GM23338 (cell line): ENCODE data around the gene LOC101059915.
"Not testable (repeated sequence)": the region's sequence is repeated elsewhere in the genome, so short reads cannot be mapped to it uniquely, and the experiment has no call there.

Source experiments
- ATAC-seq: fragments of 200-7000 bp; cut with Tn5 transposase; 3 replicates; pipeline ENCODE4 v1.9.1; 2020
- DNase-seq: peaks from one replicate; pipeline ENCODE4 v3.0.0-alpha.2; 2015; ENCODE audit warnings: low spot score
- H2AFZ ChIP-seq: fragments of 200-600 bp; sonication (generic); 2 replicates; pipeline ENCODE4 v1.8.0; 2016; ENCODE audit warnings: antibody characterized with exemption, mild to moderate bottlenecking, moderate library complexity
- H3F3A ChIP-seq: fragments of 200-600 bp; sonication (generic); replicated peaks from 2 replicates; pipeline ENCODE4 v1.8.0; 2017; ENCODE audit warnings: antibody characterized with exemption, mixed run types, low read depth
- H3K27ac ChIP-seq: fragments of 200-600 bp; sonication (generic); 2 replicates; pipeline ENCODE4 v1.6.1; 2016; ENCODE audit warnings: low read depth
- H3K27me3 ChIP-seq: fragments of 200-600 bp; sonication (generic); 2 replicates; pipeline ENCODE4 v1.8.0; 2016; ENCODE audit warnings: mild to moderate bottlenecking, mixed run types, moderate library complexity; ENCODE audit not compliant: insufficient read depth
- H3K36me3 ChIP-seq: fragments of 200-600 bp; sonication (generic); 2 replicates; pipeline ENCODE4 v1.8.0; 2016; ENCODE audit warnings: mild to moderate bottlenecking; ENCODE audit not compliant: insufficient read depth
- H3K4me1 ChIP-seq: fragments of 200-600 bp; sonication (generic); 2 replicates; pipeline ENCODE4 v1.8.0; 2016; ENCODE audit warnings: mild to moderate bottlenecking, moderate library complexity; ENCODE audit not compliant: insufficient read depth
- H3K4me2 ChIP-seq: fragments of 200-600 bp; sonication (generic); 2 replicates; pipeline ENCODE4 v1.7.1; 2017; ENCODE audit warnings: mixed run types
- H3K4me3 ChIP-seq: fragments of 200-600 bp; sonication (generic); 2 replicates; pipeline ENCODE4 v1.6.1; 2016; ENCODE audit warnings: mixed run types
- H3K79me2 ChIP-seq: fragments of 200-600 bp; sonication (generic); replicated peaks from 2 replicates; pipeline ENCODE4 v1.8.0; 2017; ENCODE audit warnings: mild to moderate bottlenecking; ENCODE audit not compliant: insufficient read depth
- H3K9me2 ChIP-seq: fragments of 200-600 bp; sonication (generic); 2 replicates; pipeline ENCODE4 v1.8.0; 2017; ENCODE audit not compliant: insufficient read depth
- H4K20me1 ChIP-seq: fragments of 200-600 bp; sonication (generic); replicated peaks from 2 replicates; pipeline ENCODE4 v1.8.0; 2017; ENCODE audit warnings: mild to moderate bottlenecking; ENCODE audit not compliant: insufficient read depth
- H3K27ac Mint-ChIP-seq: 2 replicates; pipeline ENCODE4 v1.8.0; 2020; ENCODE audit warnings: inconsistent platforms, mild to moderate bottlenecking, moderate library complexity, mixed read lengths
- H3K27me3 Mint-ChIP-seq: 3 replicates; pipeline ENCODE4 v1.8.0; 2022; ENCODE audit warnings: low read depth, mild to moderate bottlenecking, moderate library complexity, mixed read lengths, inconsistent platforms; ENCODE audit not compliant: insufficient read depth, poor library complexity
- H3K36me3 Mint-ChIP-seq: 3 replicates; pipeline ENCODE4 v1.8.0; 2021; ENCODE audit warnings: low read depth, mild to moderate bottlenecking, inconsistent platforms, moderate library complexity, mixed read lengths
- H3K4me1 Mint-ChIP-seq: 3 replicates; pipeline ENCODE4 v1.8.0; 2020; ENCODE audit warnings: mild to moderate bottlenecking, inconsistent platforms, mixed read lengths
- H3K4me3 Mint-ChIP-seq: 3 replicates; pipeline ENCODE4 v1.8.0; 2021; ENCODE audit warnings: moderate library complexity, mild to moderate bottlenecking, inconsistent platforms, mixed read lengths
- H3K9me3 Mint-ChIP-seq: 3 replicates; pipeline ENCODE4 v1.8.0; 2020; ENCODE audit warnings: moderate library complexity, mild to moderate bottlenecking, inconsistent platforms, mixed read lengths

LOC101059915 gene

GRCh38 chrX:71702853-71703252 is 35.5 kb downstream of the LOC101059915 start:
- not testable (repeated sequence) for H3K27ac ChIP-seq, H3K27me3 ChIP-seq, DNase-seq, H3K27ac Mint-ChIP-seq, H3K9me2 ChIP-seq, H3K79me2 ChIP-seq, H3K9me3 Mint-ChIP-seq, H4K20me1 ChIP-seq, H3F3A ChIP-seq, H3K27me3 Mint-ChIP-seq, H3K4me3 Mint-ChIP-seq, H3K4me1 Mint-ChIP-seq, H3K36me3 Mint-ChIP-seq, H3K4me3 ChIP-seq, H2AFZ ChIP-seq, H3K4me2 ChIP-seq, H3K4me1 ChIP-seq, H3K36me3 ChIP-seq
- peak; percentile 55; the same call in 2 of the 3 replicates for ATAC-seq

GRCh38 chrX:71714064-71714463 is 46.7 kb downstream of the LOC101059915 start:
- H3F3A ChIP-seq, H3K27me3 Mint-ChIP-seq, ATAC-seq, H3K9me2 ChIP-seq, H3K4me3 ChIP-seq, H3K27me3 ChIP-seq, H3K79me2 ChIP-seq, H3K36me3 Mint-ChIP-seq, H3K4me3 Mint-ChIP-seq, H3K27ac Mint-ChIP-seq, H3K9me3 Mint-ChIP-seq, H3K4me1 Mint-ChIP-seq, H2AFZ ChIP-seq, H3K4me1 ChIP-seq, H4K20me1 ChIP-seq, H3K4me2 ChIP-seq, H3K36me3 ChIP-seq, H3K27ac ChIP-seq, DNase-seq: not testable (repeated sequence)

- not testable (repeated sequence) for H3K4me1 Mint-ChIP-seq, H3K27ac ChIP-seq, H3K4me1 ChIP-seq, H3K4me2 ChIP-seq, H3K27me3 ChIP-seq, H3K4me3 ChIP-seq, H3K79me2 ChIP-seq, H3K36me3 ChIP-seq, H3K36me3 Mint-ChIP-seq, H3K27me3 Mint-ChIP-seq, H3K27ac Mint-ChIP-seq, H3K9me2 ChIP-seq, H4K20me1 ChIP-seq, H3K4me3 Mint-ChIP-seq, H2AFZ ChIP-seq, H3K9me3 Mint-ChIP-seq, DNase-seq, H3F3A ChIP-seq
- ATAC-seq = peak; percentile 86
Measured at GRCh38 chrX:71715551-71715950, 48.2 kb downstream of the LOC101059915 start.

- not testable (repeated sequence) for H3F3A ChIP-seq, H3K4me3 ChIP-seq, H4K20me1 ChIP-seq, H3K79me2 ChIP-seq, H3K4me3 Mint-ChIP-seq, H3K36me3 ChIP-seq, H3K27me3 Mint-ChIP-seq, H3K4me1 ChIP-seq, DNase-seq, ATAC-seq, H2AFZ ChIP-seq, H3K27ac Mint-ChIP-seq, H3K9me3 Mint-ChIP-seq, H3K27ac ChIP-seq, H3K36me3 Mint-ChIP-seq, H3K9me2 ChIP-seq, H3K4me1 Mint-ChIP-seq, H3K27me3 ChIP-seq, H3K4me2 ChIP-seq
Measured at GRCh38 chrX:71716323-71716722, 49.0 kb downstream of the LOC101059915 start.

GRCh38 chrX:71718185-71718584 is 50.8 kb downstream of the LOC101059915 start, which contains the start of gene CXorf49:
Gene CXorf49 (minus strand): TSS chrX:71718285. CDS start chrX:71718151, 134 bp downstream.
- H3K4me1 ChIP-seq, ATAC-seq, H3K9me3 Mint-ChIP-seq, H4K20me1 ChIP-seq, DNase-seq, H3K4me1 Mint-ChIP-seq, H3K27me3 Mint-ChIP-seq, H3K4me3 Mint-ChIP-seq, H2AFZ ChIP-seq, H3K36me3 Mint-ChIP-seq, H3K9me2 ChIP-seq, H3K27ac ChIP-seq, H3K27ac Mint-ChIP-seq, H3K4me2 ChIP-seq, H3K79me2 ChIP-seq, H3K27me3 ChIP-seq, H3K4me3 ChIP-seq, H3K36me3 ChIP-seq, H3F3A ChIP-seq: not testable (repeated sequence)

- H3K27ac Mint-ChIP-seq, H3F3A ChIP-seq, H3K4me1 ChIP-seq, H3K9me2 ChIP-seq, H3K79me2 ChIP-seq, H2AFZ ChIP-seq, H4K20me1 ChIP-seq, H3K27ac ChIP-seq, H3K9me3 Mint-ChIP-seq, H3K36me3 Mint-ChIP-seq, H3K4me3 Mint-ChIP-seq, H3K4me1 Mint-ChIP-seq, H3K27me3 Mint-ChIP-seq, H3K4me2 ChIP-seq, DNase-seq, H3K27me3 ChIP-seq, H3K36me3 ChIP-seq, H3K4me3 ChIP-seq, ATAC-seq: not testable (repeated sequence)
Measured at GRCh38 chrX:71719195-71719594, 51.8 kb downstream of the LOC101059915 start.

- not testable (repeated sequence) for H3K4me1 ChIP-seq, H3K27ac Mint-ChIP-seq, H3K4me2 ChIP-seq, H3K36me3 Mint-ChIP-seq, H3K4me1 Mint-ChIP-seq, H2AFZ ChIP-seq, H4K20me1 ChIP-seq, H3K9me2 ChIP-seq, H3K27ac ChIP-seq, DNase-seq, ATAC-seq, H3K9me3 Mint-ChIP-seq, H3K27me3 Mint-ChIP-seq, H3K27me3 ChIP-seq, H3F3A ChIP-seq, H3K36me3 ChIP-seq, H3K79me2 ChIP-seq, H3K4me3 Mint-ChIP-seq, H3K4me3 ChIP-seq
Measured at GRCh38 chrX:71720289-71720886, 53.0 kb downstream of the LOC101059915 start.
